KOPT-K1 (cell line): ENCODE results near the gene MFNG.

Experiments
- H3K27ac ChIP-seq: fragments of 200-600 bp; sonication (generic); 2 replicates; pipeline ENCODE4 v1.5.1; 2016; ENCODE audit warnings: antibody characterized with exemption, mild to moderate bottlenecking, low read depth, low read length; ENCODE audit not compliant: poor library complexity, severe bottlenecking
- H3K36me3 ChIP-seq: fragments of 200-600 bp; sonication (generic); 2 replicates; pipeline ENCODE4 v1.5.1; 2017; ENCODE audit warnings: antibody characterized with exemption, mild to moderate bottlenecking, low read length, moderate library complexity; ENCODE audit not compliant: insufficient read depth
- H3K9me3 ChIP-seq: fragments of 200-600 bp; sonication (generic); 2 replicates; pipeline ENCODE4 v1.5.1; 2017; ENCODE audit warnings: antibody characterized with exemption, low read length, mild to moderate bottlenecking; ENCODE audit not compliant: insufficient read depth, poor library complexity, severe bottlenecking

The MFNG gene

GRCh38 chr22:37504964-37505363 is 18.8 kb upstream of the MFNG start:
- no peaks in the 10 kb centered on the region for H3K36me3 ChIP-seq
- no peak overlapping the region for H3K27ac ChIP-seq
- no peaks in the 10 kb centered on the region for H3K9me3 ChIP-seq

DNA sequence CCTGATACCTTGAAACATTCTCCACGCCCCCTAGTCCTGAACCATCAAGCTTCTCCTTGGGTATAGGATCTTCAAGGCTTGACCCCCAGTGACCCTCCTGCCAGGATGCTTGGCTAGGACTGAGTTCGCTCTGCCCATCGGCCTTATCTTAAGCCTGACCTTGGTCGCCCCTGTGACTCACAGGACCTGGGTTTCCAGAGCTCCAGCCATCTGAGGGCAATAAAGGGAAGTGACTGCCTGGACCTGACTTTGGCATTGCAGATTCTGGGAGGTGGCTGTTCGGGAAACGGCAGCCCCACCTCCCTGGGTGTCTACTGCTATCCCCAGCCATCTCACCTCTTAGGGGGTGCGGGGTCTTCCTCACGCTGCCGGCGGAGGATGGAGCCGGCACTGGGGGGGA is 17.7 kb upstream of the MFNG start:
- Histone ChIP-seq H3K27ac (no peak overlapping the region), H3K9me3 (no peaks in the 10 kb centered on the region), H3K36me3 (no peaks in the 10 kb centered on the region)

GRCh38 chr22:37503183-37503683 is 17.0 kb upstream of the MFNG start:
- no peak overlapping the region for H3K27ac ChIP-seq
- H3K36me3 ChIP-seq, result no peaks in the 10 kb centered on the region
- no peaks in the 10 kb centered on the region for H3K9me3 ChIP-seq

- Histone ChIP-seq H3K36me3 (no peaks in the 10 kb centered on the region), H3K9me3 (no peaks in the 10 kb centered on the region), H3K27ac (no peak overlapping the region)
Observed at GRCh38 chr22:37502342-37503182, 16.4 kb upstream of the MFNG start.

DNA sequence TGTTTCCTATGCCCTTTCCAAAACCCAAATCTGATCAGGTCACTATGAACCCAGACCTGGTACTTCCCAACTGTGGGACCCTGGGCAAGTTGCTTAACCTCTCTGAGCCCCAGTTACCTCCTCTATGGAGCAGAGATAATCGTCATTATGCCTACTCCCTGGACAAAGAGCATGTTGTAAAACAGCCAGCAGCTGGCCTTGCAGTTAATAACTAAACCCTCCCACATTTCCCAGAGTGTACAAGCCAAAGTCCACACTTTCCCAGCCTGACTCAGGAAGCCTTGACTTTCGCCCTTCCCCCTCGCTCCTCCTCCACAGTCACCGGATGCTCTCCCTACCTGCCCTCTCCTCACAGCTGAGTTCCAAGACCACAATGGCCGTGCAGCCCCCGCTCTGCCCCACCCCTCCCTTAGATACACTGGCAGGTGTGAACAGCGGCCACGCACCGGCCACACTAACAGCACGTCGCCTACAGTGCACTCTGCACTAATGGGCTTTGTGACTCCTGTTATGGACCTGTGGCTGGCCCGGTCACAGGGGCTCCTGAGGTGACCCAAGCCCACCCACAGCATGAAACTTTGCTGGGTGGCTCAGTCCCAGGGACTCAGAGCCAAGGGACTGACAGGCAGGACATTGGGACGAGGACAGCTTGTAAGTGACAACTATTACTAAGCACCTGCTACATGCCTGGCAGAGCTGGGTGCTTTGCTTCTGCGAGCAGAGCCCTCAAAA is 15.6 kb upstream of the MFNG start:
- no peak overlapping the region for H3K27ac ChIP-seq
- no peaks in the 10 kb centered on the region for H3K36me3 ChIP-seq
- H3K9me3 ChIP-seq, result no peaks in the 10 kb centered on the region

DNA sequence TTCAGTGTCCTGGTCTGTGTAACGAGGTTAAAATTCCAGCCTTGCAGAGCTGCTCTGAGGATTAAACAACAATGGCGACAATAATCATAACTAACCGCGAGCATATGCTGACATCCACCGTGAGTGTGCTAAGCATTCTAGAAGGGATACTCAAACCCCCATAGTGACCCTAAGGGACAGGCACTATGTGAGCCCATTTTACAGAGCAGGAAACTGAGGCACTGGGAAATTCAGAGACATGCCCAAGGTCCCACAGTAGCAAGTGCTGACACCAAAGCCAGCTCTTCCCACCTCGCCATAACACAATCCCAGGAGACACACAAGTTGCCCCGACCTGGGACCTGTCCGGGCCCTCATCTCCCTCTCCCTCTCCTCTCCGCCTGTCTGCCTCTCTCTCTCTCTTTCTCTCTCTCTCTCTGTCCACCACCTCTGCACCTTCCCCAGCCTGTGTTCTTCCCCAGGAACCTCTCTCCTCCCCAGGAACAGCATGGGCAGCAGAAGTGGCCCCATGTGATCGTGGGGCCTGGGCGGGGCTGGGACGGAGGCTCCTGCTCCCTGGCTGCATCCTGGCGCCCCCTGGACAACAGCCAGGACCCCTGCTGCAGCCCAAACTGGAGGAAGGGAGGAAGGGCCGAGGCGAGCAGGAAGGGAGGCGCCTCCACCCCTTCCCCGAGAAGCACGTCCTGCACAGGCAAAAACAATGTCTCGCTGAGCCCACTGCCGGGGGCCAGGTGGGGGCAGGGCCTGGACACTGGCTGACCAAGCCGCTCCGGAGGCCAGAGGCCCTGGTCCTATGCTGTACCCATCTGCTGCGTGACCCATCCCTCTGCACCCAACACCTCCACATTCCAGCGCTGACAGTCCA is 14.8 kb upstream of the MFNG start:
- no peaks in the 10 kb centered on the region for H3K9me3 ChIP-seq
- H3K36me3 ChIP-seq, result no peaks in the 10 kb centered on the region
- H3K27ac ChIP-seq, result no peak overlapping the region

DNA sequence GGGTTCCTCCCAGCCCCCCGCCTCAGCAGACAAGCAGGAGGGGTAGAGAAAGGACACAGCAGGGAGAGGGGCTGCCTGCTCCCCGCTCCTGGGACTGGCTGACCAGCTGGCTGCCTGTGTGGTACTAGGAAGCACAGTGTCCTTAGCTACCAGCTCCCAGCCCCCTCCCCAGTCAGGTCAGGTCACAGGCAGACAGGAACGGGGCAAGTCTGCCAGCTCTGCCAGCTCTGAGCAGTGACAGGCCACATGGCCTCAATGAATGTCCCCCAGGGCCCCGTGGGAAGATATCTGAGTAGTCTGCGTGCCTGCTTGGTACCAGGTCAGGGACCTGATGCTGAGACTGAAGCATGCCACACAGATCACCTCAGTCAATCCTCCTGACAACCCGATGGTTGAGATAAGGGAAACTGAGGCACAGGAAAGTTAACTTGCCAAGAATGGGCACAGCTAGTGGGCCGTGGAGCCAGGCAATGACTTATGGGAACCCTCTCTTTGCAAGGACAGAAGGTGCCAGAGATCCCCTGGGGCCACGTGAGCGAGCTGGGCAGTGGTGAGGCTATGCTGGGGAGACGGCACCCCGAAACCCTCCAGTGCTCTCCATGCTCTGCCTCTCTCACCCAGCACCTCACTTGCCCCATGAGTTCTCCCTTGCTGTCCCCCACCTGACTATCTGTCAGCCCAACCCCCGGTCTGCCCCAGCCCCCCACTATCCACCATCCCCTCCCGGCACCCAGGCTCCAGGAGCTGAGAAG is 13.8 kb upstream of the MFNG start:
- no peaks in the 10 kb centered on the region for H3K36me3 ChIP-seq
- no peaks in the 10 kb centered on the region for H3K9me3 ChIP-seq
- H3K27ac ChIP-seq, result no peak overlapping the region

DNA sequence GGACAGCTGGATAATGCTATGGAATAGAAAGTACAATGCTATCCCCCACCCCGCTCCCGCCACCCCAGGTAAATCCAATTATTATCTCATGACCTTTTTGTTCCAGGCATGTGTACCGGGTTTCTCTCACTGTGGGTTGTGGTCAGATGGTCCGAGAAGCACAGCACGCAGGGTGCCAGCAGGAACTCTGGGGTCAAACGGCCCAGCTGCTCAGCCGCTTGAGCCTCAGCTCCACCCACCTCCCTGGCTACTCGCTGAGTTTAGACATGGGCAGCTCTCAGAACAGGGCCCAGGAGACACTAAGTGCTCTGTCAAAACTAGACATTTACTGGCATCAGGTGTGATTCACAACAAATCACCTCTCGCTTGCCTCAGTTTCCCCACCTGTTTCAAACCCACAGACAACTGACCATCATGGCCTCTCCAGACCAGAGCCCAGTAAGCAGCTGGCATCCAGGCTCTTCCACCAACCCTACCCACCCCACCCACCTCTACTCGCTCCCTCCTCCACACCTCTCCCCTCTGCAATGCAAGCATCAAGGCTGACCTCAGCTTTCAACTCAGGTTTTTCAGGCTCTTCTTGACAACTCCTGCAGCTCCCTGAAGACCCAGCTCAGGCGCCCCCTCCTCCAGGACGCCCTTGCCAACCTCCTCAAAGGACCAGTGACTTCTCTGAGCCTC is 13.0 kb upstream of the MFNG start:
- Histone ChIP-seq H3K27ac (no peak overlapping the region), H3K9me3 (no peaks in the 10 kb centered on the region), H3K36me3 (no peaks in the 10 kb centered on the region)

DNA sequence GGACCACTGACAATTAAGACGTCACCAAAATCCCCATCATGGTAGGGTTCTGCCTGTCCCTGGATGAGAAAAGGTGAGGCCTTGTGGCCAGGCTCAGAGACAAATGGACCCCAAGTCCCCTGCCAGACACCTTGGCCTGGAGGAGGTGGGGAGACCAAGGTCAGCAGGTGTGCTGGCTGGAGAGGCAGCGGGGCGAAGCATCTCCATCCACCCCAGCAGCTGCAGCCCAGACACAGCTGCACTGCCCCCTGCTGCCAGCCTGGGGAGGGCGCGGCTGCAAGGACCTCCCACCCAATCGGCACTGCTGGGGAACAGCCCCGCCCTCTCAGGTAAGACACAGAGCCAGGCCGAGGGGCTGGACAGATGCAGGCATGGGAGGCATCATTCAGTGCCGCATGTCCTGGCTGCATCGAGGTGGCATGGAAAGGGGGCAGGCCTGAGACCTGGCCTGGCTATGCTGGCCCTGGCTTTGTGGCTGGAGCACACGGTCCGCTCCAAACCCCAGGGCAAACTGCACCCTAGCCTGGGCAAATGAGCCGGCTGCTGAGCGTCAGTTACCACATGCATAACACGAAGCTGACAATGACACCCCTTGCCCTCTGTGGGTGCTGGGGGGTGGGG is 12.2 kb upstream of the MFNG start:
- H3K27ac ChIP-seq, result no peak overlapping the region
- no peaks in the 10 kb centered on the region for H3K9me3 ChIP-seq
- no peaks in the 10 kb centered on the region for H3K36me3 ChIP-seq

DNA sequence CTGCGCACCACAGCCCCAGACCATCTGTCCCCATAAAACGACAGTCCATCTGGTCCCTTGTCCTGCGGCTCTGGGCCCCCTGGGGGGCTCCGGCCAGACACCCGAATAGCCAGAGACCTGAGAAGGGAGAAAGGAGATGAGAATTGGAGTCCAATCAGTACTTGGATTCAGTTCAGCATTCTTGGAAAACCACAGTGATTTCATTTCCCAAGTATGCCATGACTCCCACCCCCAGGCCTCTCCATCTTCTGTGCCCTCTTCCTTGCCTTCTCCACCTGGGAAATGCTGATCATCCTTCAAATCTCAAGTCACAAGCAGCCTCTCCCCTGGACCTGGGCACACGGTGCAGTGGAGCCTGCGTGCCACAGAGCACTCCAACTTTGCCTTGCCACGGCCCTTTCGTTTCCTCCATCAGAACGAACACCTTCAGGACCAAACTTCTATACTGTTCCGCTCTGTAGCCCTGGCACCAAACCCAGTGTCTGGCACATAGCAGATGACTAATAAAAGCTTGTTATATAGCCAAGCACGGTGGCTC is 10.9 kb upstream of the MFNG start:
- H3K27ac ChIP-seq, result no peak overlapping the region
- no peaks in the 10 kb centered on the region for H3K9me3 ChIP-seq
- H3K36me3 ChIP-seq, result no peaks in the 10 kb centered on the region

DNA sequence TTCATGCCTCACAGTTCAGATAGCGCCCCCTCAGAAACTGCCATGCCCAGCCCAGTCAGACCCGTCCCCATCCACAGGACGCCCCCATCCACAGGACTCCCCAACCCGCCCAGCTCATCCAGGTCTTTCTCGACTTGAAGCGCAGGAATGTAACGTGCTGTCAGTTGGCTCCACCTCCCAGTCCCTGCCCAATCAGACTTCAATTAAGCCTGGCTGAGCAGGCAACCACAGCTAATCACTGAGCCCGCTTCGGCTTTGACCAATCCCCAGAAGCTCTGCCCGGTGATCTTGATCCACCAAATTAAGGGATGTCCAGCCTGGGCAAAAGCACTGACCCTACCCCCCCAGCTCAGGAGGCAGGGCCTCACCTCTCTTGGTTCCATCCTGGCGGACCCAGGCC is 10.5 kb upstream of the MFNG start:
- Histone ChIP-seq H3K27ac (no peak overlapping the region), H3K9me3 (no peaks in the 10 kb centered on the region), H3K36me3 (no peaks in the 10 kb centered on the region)

DNA sequence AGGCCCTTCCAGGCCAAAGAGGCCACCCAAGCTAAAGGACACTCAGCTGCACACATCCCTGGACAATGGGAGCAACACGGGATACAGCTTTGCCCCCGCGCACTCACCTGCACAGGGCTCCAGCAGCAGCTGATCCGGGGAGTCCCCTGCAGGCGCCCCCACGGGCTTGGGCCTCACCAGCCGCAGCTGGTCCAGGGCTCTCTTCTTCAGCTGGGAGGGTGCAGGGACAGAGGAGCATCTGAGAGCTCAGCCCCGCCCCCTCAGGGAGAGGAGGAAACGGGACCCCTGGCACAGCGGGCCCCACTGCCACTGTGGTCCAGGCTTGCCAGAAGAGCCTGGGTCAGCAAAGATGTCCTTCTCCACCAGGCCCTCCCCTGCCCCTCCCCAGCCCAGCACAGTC is 7.8 kb upstream of the MFNG start:
- Histone ChIP-seq H3K27ac (no peak overlapping the region), H3K36me3 (no peaks in the 10 kb centered on the region), H3K9me3 (no peaks in the 10 kb centered on the region)

DNA sequence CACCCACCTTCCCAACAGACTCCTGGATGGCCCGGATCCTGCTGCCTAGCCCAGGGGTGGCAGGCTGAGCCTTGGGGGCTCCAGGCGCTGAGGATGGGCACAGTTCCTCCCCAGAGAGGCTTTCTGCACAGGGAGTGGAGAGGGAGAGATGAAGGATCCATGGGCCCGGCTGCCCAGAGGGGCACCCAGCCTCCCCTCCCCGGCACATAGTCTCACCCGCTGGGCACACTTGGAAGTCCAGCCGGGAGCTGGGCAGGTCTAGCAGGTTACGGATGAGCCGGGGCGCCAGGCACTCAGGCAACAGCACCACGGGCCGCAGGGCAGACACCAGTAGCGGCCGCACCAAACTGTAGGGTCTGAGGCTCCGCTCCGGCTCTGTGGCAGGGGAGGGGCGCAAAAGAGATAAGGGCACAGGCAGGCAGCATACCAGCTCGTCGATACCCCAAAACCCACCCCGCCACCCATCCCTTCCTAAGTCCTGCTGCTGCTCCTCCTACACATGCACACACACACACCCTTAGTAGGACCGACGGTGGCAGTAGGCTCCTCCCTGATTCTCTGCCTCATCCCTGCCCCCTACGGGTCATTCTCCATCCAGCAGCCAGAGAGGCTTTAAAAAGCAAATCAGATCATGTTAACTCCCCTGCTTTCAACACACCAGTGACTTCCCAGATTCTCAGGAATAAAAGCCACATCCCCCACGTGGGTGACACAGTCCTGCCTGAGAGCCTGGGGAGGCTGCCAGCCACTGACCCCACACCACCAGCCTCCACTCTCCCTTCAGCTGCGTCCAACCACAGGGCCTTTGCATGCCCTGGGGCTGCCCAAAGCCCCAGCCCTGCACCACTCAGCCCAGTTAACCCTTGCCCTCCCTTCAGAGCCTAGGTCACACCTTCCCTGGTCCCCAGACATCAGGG is 6.5 kb upstream of the MFNG start:
- Histone ChIP-seq H3K36me3 (no peaks in the 10 kb centered on the region), H3K9me3 (no peaks in the 10 kb centered on the region), H3K27ac (no peak overlapping the region)
